Duodenal mucosa (tissue), 2 donors: ENCODE measurements around the gene TBCC.
"Not testable (repeated sequence)": the region's sequence is repeated elsewhere in the genome, so short reads cannot be mapped to it uniquely, and the experiment has no call there.

ENCODE experiments used
- H3K27ac ChIP-seq: one replicate; pipeline ENCODE4 v1.7.0; 2013; ENCODE audit warnings: low read depth, low read length
- H3K27me3 ChIP-seq, 2 donors: one replicate each; pipeline ENCODE4 v1.7.0; 2013; ENCODE audit warnings: low read length in 2 of 2, control low read depth in 1 of 2; ENCODE audit not compliant: insufficient read depth in 2 of 2, control insufficient read depth in 1 of 2
- H3K36me3 ChIP-seq, 2 donors: one replicate each; pipeline ENCODE4 v1.7.0; 2013; ENCODE audit warnings: low read length in 2 of 2, control low read depth in 1 of 2; ENCODE audit not compliant: insufficient read depth in 2 of 2, control insufficient read depth in 1 of 2
- H3K4me1 ChIP-seq, 2 donors: one replicate each; pipeline ENCODE4 v1.7.0; 2013; ENCODE audit warnings: low read length in 2 of 2, control low read depth in 1 of 2; ENCODE audit not compliant: insufficient read depth in 2 of 2, control insufficient read depth in 1 of 2
- H3K4me3 ChIP-seq, 2 donors: one replicate each; pipeline ENCODE4 v1.7.0; 2013; ENCODE audit warnings: low read length in 2 of 2, low read depth in 1 of 2
- H3K9ac ChIP-seq, 2 donors: one replicate each; pipeline ENCODE4 v1.7.0; 2013; ENCODE audit warnings: low read length in 2 of 2, low read depth in 1 of 2
- H3K9me3 ChIP-seq, 2 donors: one replicate each; pipeline ENCODE4 v1.7.0; 2013; ENCODE audit warnings: low read length in 2 of 2, control low read depth in 1 of 2; ENCODE audit not compliant: control insufficient read depth in 1 of 2

Gene TBCC

DNA sequence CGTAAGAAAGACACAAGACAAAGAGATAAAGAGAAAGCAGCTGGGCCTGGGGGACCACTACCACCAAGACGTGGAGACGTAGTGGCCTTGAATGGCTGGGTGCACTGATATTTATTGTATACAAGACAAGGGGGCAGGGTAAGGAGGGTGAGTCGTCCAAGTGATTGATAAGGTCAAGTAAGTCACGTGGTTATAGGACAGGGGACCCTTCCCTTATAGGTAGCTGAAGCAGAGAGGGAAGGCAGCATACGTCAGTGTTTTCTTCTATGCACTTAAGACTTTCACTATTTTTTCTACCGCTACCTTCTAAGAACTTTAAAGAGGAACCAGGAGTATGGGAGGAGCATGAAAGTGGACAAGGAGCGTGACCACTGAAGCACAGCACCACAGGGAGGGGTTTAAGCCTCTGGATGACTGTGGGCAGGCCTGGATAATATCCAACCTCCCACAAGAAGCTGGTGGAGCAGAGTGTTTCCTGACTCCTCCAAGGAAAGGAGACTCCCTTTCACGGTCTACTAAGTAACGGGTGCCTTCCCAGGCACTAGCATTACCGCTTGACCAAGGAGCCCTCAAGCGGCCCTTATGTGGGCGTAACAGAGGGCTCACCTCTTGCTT is 11.9 kb downstream of the TBCC start:
- not testable (repeated sequence) for H3K9ac ChIP-seq, H3K36me3 ChIP-seq, H3K27me3 ChIP-seq, H3K4me3 ChIP-seq, H3K4me1 ChIP-seq, H3K9me3 ChIP-seq, H3K27ac ChIP-seq

DNA sequence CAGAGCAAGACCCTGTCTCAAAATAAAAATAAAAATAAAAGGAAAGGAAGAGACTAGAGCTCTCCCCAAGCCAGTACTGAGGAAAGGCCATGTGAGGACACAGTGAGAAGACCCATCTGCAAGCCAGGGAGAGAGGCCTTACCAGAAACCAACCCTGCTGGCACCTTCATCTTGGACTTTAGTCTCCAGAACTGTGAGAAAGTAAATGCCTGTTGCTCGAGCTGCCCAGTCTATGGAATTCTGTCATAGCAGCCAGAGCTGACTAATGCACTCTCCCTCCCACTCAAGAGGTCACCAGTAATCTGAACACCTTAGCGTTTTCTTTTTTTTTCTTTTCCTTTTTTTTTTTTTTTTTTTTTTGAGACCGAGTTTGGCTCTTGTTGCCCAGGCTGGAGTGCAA is 16.2 kb downstream of the TBCC start:
- H3K4me1 ChIP-seq: peaks cover 4 to 13% of the 10 kb centered on the region in 2 donors
- no peak overlapping the region for H3K27ac ChIP-seq
- H3K4me3 ChIP-seq: no peak overlapping the region
- H3K36me3 ChIP-seq: no peaks in the 10 kb centered on the region
- no peaks in the 10 kb centered on the region for H3K9me3 ChIP-seq
- no peaks in the 10 kb centered on the region for H3K27me3 ChIP-seq
- no peak overlapping the region for H3K9ac ChIP-seq

- H3K9ac ChIP-seq: peak overlapping the region; percentile 80
- H3K27ac ChIP-seq: peak overlapping the region; percentile 89
- H3K4me3 ChIP-seq: peak overlapping the region; percentile 87 to 89
- no peaks in the 10 kb centered on the region for H3K27me3 ChIP-seq
- H3K9me3 ChIP-seq: no peaks in the 10 kb centered on the region
- H3K4me1 ChIP-seq: peaks cover 4 to 13% of the 10 kb centered on the region in 2 donors
- no peaks in the 10 kb centered on the region for H3K36me3 ChIP-seq
These were observed 18.3 kb downstream of the TBCC start for GRCh38 chr6:42727627-42728026.

DNA sequence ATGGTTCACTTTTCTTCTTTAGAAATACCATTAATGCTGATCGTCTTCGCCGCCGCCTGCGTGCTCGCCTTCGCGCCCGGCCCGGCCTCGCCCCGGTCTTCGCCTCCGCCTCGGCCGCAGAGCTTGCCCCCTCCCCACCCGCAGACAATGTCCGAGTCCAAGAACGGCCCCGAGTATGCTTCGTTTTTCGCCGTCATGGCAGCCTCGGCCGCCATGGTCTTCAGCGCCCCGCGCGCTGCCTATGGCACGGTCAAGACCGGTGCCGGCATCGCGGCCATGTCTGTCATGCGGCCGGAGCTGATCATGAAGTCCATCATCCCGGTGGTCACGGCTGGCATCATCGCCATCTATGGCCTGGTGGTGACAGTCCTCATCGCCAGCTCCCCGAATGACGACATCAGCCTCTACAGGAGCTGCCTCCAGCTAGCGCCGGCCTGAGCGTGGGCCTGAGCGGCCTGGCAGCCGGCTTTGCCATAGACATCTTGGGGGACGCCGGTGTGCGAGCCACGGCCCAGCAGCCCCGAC is 18.8 kb downstream of the TBCC start:
- no peaks in the 10 kb centered on the region for H3K36me3 ChIP-seq
- H3K4me3 ChIP-seq: peak overlapping the region; percentile 87 to 89
- H3K27ac ChIP-seq: peak overlapping the region; percentile 89
- peaks cover 4 to 13% of the 10 kb centered on the region in 2 donors for H3K4me1 ChIP-seq
- no peaks in the 10 kb centered on the region for H3K9me3 ChIP-seq
- H3K9ac ChIP-seq: peak overlapping the region; percentile 80
- no peaks in the 10 kb centered on the region for H3K27me3 ChIP-seq

- Histone ChIP-seq H3K27ac (peak overlapping the region; percentile 89), H3K9me3 (no peaks in the 10 kb centered on the region), H3K4me3 (peak overlapping the region; percentile 87 to 89), H3K36me3 (no peaks in the 10 kb centered on the region), H3K27me3 (no peaks in the 10 kb centered on the region), H3K9ac (peak overlapping the region; percentile 80), H3K4me1 (peaks cover 4 to 13% of the 10 kb centered on the region in 2 donors)
These were observed 19.3 kb downstream of the TBCC start for GRCh38 chr6:42726485-42727086.

DNA sequence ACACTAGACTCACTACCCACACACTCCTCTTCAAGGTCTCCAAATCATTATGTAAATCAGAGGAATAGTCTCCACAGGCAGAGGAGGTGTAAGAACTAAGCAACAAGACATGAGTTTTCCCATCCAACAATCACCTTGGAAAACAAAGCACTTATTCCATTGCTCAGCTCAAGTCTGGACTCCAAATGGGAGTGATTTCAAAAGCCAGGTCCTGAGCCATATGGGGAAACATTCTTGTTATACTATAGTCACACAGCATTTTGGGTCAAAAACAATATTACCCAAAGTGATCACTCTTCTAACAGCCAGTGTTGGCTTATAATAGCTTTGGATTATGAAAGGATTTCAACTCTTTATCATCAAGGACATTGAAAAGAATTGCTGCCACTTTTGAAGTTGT is 19.9 kb downstream of the TBCC start:
- H3K9me3 ChIP-seq: no peaks in the 10 kb centered on the region
- H3K4me3 ChIP-seq: peak overlapping the region in 1 of 2 donors; percentile 89
- H3K4me1 ChIP-seq: peaks cover 4 to 13% of the 10 kb centered on the region in 2 donors
- no peaks in the 10 kb centered on the region for H3K27me3 ChIP-seq
- H3K27ac ChIP-seq: peak overlapping the region; percentile 15
- no peaks in the 10 kb centered on the region for H3K36me3 ChIP-seq
- H3K9ac ChIP-seq: peak overlapping the region in 1 of 2 donors; percentile 20

GRCh38 chr6:42724825-42725224 is 21.1 kb downstream of the TBCC start:
- Histone ChIP-seq H3K27me3 (no peaks in the 10 kb centered on the region), H3K9me3 (no peaks in the 10 kb centered on the region), H3K36me3 (no peaks in the 10 kb centered on the region)

GRCh38 chr6:42722497-42722896 is 23.4 kb downstream of the TBCC start, which contains the start of gene PRPH2:
Gene PRPH2 (minus strand): TSS chr6:42722597. CDS start chr6:42722334, 263 bp downstream.
- H3K4me3 ChIP-seq: no peak within 1 kb of the TSS
- no peaks in the 10 kb centered on the region for H3K36me3 ChIP-seq

More at GRCh38 chr6:42724825-42725224, 21.1 kb downstream of the TBCC start:
- no peak overlapping the region for H3K9ac ChIP-seq
- peaks cover 4 to 13% of the 10 kb centered on the region in 2 donors for H3K4me1 ChIP-seq
- no peak overlapping the region for H3K4me3 ChIP-seq
- H3K27ac ChIP-seq: no peak overlapping the region

GRCh38 chr6:42720739-42721138 is 25.2 kb downstream of the TBCC start:
- Histone ChIP-seq H3K9ac (no peak overlapping the region), H3K9me3 (no peaks in the 10 kb centered on the region), H3K27me3 (no peaks in the 10 kb centered on the region), H3K36me3 (no peaks in the 10 kb centered on the region), H3K4me1 (no peaks in the 10 kb centered on the region), H3K4me3 (no peak overlapping the region), H3K27ac (no peak overlapping the region)

More at GRCh38 chr6:42722497-42722896, 23.4 kb downstream of the TBCC start, which contains the start of gene PRPH2:
- no peaks in the 10 kb centered on the region for H3K9me3 ChIP-seq
- H3K27me3 ChIP-seq: no peaks in the 10 kb centered on the region
- no peak within 1 kb of the TSS for H3K27ac ChIP-seq
- no peak within 1 kb of the TSS for H3K9ac ChIP-seq
- H3K4me1 ChIP-seq: peaks cover 4 to 13% of the 10 kb centered on the region in 2 donors

GRCh38 chr6:42715871-42716270 is 30.0 kb downstream of the TBCC start:
- Histone ChIP-seq H3K27me3 (no peaks in the 10 kb centered on the region), H3K4me3 (no peak overlapping the region), H3K36me3 (no peaks in the 10 kb centered on the region), H3K9ac (no peak overlapping the region), H3K27ac (no peak overlapping the region), H3K9me3 (peaks cover 4 to 10% of the 10 kb centered on the region in 2 donors), H3K4me1 (no peaks in the 10 kb centered on the region)
